Activated effector memory CD4-positive, alpha-beta T cell treated with anti-CD3 and anti-CD28 coated beads, Interleukin-2, amount 50 U/mL, for 16 hours (primary cell): Measurements from ENCODE around the gene FAT1.

ENCODE experiments used
- DNase-seq: peaks from one replicate; pipeline ENCODE4 v3.0.0-alpha.2; 2020

Gene FAT1

DNA sequence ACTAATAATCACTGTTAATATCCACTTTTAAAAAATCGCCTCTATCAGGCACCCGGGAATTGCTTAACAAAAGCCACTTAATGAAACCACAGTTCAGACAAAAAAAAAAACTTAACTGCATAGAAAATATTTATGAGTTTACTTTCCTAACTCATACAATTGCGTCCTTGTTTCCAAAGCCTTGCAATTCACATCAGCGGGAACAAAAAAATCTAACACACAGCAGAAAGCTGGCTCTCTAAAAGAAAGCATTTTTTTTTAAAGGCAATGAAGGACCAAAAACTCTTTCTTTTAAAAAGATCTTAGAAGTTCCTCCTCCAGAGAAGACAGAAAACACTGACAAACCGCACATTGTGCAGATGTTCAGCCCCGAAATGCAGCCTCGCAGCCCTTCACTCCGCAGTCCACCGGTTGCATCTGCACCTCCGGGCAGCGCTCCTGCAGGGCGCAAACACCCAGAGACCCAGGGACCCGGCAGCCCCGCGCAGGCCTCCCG, 812 bp downstream of the FAT1 start:
- no peak for DNase-seq

DNA sequence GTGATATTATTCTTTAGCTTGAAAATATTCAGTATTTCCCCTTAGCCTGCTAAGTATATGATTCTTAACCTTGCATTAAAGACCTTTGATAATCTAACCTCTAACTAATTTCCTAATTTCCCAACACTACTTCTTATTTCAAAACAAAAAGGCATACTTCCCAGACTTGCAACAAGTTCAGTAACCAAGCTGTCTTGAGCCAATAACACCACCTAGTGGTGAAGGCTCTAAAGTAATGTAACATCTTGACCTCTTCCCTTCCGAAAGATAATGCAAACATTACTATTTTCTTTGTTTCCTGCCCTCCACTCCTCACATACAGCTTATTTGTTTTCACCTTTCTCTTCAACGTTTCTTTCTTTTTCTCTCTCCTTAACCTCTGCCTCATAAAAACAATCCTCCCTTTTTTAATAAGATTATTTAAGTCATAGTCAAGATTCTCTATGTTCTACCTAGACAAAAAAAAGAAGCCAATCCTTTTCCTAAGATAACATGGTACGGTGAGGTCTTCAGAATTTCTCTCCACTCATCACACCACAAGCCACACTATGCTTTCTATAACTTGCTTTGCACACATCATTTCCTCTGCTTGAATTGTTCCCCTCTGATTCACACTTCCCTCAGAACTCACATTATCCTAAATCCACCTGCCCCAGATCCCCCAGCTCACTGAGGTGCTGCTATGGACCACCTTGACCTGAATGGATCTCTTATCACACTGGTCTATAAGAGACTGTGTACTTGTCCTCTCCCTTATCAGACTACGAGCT, 3.5 kb downstream of the FAT1 start:
- no peak for DNase-seq

DNA sequence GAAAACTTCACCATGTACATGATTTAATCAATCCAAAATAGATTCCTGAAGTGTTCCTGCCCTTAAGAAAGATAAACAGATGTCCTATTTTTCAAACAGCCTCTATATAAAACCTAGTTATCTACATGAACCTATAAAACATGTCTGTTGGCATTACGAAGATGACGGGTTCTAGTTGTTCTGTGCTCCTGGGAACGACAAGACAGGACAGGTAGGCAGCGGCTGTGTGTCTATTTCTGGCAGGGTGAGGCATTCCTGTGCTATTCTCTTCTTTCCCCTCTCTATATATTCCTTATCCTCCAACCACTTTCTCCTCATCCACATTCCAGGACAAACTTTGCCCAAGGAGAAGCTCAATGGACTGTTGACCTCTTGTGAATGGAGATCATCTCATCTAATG, 6.1 kb downstream of the FAT1 start:
- no peak for DNase-seq

DNA sequence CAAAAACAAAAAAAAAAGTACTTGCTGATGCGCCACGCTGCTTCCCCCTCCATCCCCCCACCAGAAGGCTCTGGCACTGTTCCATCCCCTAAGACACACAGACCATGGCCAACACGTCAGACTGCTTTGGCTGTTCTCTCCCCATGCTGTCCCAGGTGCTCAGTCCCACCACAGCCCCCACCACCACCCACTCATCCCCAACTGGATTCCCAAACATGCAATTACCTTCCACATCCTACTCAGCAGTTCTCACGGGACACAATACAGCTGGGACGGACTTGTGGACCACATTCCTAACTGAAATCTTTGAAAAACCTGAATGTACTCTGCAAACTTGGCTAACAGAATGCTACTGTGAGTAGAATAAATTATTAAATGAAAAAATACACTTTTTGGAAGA, 8.6 kb downstream of the FAT1 start:
- no peak for DNase-seq

DNA sequence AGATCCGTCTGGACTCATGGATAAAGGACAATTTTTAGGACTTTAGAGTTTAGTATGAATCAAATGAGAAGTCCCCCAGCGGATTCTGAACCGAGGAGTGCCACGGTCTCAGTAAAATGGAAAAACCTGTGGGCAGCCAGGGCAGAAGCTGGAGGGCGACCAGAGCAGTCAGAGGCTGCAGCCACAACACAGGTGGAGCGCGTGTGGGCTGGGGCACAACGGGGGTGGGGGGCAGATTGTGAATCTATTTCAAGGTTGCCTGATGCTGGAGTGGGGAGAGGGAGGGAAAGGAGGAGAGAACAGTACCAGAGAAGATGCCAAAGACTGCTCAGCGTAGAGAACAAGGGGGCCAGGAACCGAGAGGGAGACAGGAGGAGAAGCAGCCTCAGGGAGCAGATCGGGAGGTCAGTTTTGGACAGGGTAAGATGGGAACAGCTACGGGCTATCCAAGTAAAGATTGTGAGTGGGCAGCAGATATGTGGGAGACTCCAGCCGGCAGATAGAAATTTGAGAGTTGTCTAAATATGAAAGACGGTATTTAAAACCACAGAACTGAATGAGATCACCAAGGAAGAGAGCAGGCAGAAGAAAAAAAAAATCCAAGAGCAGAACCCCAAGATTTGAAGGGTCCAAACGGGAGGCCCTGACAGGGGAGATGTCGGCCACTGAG, 9.5 kb downstream of the FAT1 start:
- no peak for DNase-seq

DNA sequence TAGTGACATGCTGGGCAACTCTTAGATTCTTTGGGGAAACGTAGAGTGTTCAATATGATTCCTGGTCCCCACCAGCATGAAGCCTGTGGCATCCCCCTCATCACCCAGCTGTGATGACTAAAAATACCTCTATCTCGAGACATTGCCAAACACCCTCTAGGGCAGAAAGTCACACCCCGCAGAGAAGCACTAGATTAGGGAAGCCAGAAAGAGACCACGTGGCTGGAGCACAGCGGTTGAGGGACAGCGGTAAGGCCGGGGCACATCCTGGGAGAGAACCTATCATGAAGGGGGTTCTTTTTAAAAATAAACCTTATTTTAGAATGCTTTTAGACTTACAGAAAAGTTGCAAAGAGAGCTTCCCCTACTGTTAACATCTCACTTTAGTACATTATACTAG, 11.0 kb downstream of the FAT1 start:
- DNase-seq, result no peak

DNA sequence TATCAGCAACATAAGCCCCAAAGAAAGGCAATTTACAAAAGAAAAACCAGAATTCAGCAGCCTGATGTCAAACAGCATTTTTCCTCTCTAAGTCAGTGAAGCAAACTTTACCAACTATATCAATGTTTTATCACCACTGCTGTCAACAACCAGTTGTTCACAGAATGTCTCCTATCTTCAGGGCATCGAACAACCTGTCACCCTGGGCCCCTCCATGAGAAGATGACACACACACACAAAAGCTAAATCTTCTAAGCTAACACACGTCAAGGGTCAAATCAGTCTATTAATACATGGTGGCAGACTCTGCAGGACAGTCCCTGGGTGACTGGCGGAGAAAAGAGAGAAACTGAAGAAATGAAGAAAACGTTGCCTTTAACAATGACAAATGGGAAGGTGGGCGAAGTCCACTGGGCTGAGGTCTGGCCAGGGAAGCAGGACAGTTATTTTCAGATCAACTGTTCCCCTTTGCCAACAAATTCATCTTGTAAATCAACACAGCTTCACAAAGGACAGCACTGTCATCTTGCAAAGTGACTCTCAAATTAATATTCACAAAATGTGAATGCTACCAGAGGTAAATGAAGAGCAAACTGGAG, 13.0 kb downstream of the FAT1 start:
- DNase-seq, result no peak

DNA sequence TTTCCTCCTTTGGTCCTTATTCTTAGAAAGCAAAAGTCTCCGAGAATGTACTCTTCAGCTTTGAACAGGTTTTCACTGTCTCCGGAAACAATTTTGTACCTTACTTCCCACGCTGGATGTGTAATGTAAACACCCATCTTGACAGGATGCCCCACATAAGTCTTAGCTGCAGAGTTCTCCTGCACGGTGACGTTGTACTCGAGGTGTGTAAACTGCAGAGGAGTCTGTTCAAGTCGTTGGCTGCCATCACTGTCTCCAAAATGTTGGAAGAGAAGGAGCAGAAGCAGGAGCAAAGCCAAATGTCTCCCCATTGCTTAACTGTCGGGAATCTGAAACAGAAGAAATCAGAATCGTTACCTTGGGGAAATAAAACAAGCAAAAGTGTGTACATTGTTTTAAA, 14.1 kb downstream of the FAT1 start:
- DNase-seq, result no peak

DNA sequence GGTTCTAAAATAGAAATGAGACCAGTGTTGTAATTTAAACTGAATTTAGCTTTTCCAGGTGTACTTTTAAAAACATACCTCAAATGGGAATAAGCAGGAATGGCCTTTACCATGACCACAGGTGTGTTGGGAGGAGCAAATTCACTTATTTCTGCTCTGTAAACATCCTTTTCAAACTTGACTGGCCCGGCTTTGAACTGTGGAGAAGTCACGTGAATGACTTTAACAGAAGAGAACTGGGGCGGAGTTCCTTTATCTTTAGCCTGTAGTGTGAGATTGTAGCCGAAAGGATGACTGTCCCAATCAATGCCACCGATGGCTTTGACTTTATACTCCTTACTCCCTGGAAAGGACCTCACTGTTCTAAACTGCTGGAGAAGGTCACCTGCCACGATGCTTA, 15.1 kb downstream of the FAT1 start:
- DNase-seq, result no peak

DNA sequence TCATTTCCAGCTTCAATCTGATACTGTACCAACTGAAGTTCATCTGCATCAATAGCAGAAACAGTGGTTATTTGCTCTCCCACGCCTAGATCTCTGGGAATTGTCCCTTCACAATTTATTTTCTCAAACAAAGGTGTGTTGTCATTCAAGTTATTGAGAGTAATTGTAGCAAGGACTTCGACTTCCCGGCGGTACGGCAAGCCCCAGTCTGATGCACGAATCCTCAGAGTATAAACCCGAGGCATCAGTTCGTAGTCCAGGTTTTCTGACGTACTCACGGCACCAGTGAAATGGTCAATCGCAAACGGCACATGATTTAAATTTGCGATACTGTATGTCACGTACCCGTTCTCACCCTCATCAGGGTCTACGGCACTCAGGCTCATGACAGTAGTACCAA, 15.7 kb downstream of the FAT1 start:
- no peak for DNase-seq

DNA sequence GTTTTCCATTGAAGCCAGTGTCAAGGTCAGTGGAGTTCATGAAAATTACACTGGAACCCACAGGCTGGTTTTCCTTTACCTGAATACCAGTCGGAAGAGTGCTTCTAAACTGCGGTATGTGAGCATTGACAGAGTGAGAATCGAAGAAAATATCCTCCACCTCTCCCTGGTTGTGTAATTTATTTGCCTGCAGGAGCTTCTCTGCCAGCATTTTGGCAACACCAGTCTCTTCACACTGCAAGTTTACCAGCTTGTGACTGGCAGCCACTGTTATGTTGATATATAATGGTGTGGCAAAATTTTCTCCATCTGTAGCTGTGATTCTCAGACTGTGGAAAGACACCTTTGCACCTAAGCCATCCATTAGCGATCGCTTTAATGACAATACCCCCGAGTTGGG, 16.1 kb downstream of the FAT1 start:
- no peak for DNase-seq

DNA sequence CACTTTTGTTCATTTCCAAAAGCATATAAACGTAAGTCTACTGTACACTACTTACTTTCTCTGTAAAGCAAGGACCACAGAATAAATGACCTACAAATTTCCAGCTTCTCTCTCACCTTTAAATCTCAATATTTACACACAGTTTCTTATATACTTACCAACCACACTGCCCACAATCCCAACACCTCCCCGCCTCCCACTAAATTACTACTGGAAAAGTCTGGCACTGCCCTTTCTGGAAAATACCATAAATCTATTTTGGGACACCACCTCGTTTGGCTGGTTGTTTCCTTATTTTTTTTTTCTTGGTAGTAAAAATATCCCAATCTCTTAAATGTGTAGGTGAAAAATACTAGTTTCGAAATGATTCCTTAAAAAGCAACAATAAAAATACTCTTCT, 19.6 kb downstream of the FAT1 start:
- no peak for DNase-seq

DNA sequence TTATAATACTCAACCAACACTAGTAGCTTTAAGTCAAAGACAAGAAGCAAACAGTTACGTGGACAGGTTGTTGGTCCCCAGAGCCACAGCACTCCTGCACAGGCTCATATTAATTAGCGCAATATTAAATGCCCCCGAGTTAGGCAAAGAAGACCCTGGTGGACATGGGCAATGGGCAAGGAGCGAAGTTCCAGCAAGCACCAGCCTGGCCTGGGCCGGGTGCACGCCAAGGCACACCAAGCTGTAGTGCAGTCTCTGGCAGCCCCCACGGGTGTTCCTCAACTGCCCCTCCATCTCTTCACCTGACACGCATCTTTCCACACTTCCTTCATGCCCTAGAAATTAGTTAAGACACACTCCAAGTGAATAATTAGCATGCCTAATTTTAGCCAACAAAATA, 20.1 kb downstream of the FAT1 start:
- DNase-seq, result no peak

DNA sequence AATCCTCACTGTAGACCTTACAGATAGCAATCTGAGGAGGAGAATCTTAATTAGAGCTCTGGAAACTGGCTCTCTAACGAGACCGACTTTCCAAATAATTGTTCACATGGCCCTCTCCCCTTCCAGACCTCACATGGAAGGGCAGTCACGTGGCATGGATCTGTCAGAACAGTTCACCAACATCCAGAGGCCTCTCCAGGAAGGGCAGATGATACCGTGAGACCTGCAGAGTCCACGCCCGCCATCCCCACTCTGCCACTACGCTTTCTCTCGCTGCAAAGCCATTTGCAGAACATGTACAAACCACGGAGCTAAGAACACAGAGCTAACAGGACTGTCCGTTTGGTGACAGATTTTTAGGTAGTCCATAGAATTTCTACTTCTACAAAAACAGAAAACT, 20.7 kb downstream of the FAT1 start:
- DNase-seq, result no peak

DNA sequence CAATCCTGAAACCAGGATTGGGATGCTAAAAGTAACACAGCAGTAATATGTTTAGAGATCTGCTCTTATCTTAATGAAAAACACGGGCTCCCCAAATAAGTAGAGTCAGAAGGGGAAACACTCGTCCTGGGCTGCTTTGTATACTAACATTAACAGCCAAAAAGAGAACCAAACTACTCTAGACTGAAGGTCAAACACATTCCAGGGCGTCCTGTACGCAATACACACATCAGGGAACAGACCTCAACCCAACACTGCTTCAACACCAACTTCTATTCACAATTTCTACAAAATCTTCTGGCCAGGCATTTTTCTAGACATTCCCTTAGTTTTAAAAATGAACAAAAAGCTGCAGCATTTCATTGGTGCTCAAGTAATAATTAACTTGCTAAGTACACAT, 21.4 kb downstream of the FAT1 start:
- no peak for DNase-seq

DNA sequence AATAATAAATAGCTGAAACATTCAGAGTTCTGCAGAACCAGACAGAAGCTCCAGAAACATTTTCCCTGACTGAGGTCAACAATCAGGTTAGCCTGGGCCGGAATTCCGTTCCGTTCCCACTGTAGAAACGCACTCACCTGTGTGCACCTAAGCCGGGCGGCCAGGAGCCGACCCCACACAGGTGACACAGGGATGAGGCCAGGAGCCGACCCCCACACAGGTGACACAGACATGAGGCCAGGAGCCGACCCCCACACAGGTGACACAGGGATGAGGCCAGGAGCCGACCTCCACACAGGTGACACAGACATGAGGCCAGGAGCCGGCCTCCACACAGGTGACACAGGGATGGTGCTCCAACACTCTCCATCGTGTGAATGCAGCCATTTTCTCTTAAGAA, 21.9 kb downstream of the FAT1 start:
- no peak for DNase-seq

DNA sequence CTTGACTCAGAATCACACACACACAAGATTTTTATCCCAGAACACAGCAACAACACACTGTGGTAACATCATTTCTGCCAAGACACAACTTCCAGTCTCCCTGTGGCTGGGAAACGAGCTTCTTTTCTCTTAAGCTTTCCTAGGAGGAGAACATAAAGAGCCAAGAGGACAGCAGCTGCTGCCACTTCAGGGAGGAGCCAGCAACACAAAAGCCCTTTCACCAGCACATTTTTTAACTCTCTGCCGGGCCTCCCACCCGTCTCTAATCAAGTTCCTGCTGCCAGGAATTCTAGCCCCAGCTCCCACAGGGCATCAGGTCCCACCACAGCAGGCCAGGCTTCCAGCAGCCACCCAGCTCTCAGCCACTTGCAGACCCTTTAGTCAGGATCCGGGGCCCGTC, 22.4 kb downstream of the FAT1 start:
- DNase-seq, result no peak

DNA sequence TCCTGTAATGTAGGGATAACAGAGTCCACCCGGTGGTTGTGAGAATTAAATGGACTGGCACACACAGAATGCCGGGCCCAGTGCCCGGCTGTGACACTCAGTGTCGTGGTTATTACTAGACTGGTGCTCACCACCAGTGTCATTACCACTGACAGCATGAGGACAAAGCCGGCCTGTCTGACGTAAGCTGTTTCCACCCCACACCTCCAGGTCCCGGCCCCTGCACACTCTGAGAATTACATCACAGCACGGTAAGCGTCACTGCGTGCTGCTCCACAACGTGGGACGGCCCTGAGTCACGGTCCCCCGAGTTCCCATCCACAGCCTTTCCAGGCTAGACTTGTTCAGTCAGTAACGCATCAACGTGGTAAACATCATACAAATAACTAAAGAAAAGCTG, 22.9 kb downstream of the FAT1 start:
- DNase-seq, result no peak

DNA sequence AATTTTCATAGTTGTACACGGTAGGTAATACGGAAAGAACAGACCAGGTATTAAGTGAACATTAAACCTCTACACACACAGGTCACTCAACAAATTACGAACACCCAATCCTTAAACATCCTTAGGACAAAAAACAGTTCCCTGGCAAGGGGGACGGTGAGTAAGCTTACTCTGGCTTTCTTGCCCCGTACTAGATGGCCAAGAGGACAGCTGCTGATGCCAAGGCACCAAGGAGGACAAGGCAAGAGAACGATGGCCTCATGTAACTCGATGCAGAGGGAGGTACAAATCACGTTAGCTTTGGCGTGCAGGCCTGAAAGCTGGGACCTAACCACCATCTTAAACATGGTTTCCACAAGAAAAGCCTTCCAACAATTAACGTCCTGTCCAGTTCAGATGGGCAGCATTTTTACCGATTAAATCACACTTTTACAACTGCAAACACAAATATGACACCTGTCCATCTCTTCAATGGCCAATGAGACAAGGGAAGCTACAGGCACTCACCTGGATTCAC, 23.7 kb downstream of the FAT1 start:
- no peak for DNase-seq

DNA sequence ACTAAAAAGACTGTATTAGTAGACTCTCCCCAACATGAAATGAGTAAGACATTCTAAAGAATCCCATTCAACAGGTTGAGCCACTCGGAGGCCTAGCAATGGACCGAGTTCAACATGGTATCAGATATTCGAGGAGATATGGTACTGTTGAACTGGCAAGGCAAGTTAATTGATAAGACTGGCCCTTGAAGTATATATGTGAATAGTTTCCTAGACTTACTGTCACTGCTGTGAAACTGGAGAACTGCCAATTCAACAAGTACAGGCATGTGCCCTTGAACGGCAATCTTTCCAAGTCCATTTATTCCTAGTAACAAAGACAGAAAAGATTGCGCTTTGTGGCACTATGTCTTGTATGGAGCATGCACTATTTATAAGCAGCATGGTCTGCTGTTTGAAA, 24.4 kb downstream of the FAT1 start:
- DNase-seq, result no peak

DNA sequence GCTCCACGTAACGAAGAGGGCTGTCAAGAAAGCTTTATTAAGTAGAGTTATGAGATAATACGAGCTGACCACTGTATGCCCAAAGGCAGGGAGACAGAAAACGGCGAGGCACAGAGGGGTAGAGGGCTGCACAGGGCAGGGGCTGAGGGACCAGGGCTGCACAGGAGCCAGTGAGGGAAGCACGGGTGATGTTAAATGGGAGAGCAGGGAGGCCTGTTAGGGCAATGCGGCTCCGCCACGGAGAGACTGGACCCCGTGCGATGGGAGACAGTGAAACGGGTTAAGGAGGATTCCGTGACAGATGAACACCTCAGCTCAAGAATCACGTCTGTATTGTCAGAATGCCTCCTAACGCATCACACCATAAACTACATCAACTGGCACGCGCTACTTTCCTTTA, 25.1 kb downstream of the FAT1 start:
- no peak for DNase-seq

DNA sequence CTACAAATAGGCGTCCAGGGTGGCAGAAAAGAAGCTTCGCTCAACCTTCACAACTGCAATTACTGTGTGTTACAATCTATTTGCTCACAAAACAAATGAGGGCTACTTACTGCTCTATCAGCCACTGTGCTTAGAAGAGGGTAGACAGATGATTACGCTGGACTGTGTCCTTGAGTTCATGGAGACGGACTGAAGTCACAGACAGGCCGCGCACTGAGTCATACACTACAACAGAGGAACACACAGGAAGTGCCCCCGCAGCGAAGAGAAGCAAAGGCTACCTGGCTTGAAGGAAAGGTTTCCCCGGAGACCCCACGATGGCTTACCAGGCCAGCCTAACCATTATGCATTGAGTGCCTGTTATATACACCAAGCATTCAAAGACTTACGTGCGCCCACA, 25.6 kb downstream of the FAT1 start:
- DNase-seq, result no peak

DNA sequence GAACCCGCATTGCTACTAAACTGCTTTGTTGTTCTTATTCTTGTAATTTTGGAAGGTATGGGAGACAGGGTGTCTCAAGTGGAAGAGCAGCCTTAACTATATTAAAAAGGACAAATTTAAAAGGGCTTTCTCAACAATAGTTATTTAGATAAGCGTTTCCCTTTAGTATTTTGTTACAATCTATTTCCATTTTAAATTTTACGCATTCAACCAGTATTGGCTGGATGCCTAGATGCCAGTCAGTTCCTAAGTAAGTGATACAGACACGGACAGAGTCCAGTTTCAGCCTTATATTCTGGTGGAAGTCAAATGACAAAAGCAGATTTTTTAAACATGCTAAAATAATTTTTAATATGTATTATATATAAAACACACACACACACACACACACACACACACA, 28.3 kb downstream of the FAT1 start:
- no peak for DNase-seq

DNA sequence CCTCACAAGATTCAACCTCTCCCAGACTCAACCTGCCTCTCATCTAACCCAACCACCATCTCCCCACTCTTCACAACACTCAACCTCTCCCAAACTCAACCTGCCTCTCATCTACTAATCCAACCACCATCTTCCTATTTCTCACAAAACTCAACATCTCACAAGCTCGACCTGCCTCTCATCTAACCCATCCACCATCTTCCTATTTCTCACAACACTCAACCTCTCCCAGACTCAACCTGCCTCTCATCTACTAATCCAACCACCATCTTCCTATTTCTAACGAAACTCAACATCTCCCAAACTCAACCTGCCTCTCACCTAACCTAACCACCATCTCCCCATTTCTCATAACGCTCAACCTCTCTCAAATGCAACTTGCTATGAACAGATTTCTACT, 29.8 kb downstream of the FAT1 start:
- DNase-seq, result no peak
